Suprapubic skin (tissue), 3 donors: ENCODE measurements around the gene MRPL47.

ENCODE experiments used
- POLR2A ChIP-seq, 2 donors: fragments of 450-650 bp; IDR thresholded peaks; one replicate each; pipeline ENCODE4 v1.6.1; 2017; ENCODE audit warnings: antibody characterized with exemption in 2 of 2, mild to moderate bottlenecking in 2 of 2, moderate library complexity in 2 of 2
- TF ChIP-seq, protein P1 (sequence below), 2 donors: fragments of 200-600 bp in 1 of 2; fragments of 450-650 bp in 1 of 2; sonication (generic) in 1 of 2; IDR thresholded peaks; one replicate each; pipeline ENCODE4 v1.5.1; 2016 to 2019; ENCODE audit warnings: antibody characterized with exemption in 2 of 2, mild to moderate bottlenecking in 1 of 2, moderate library complexity in 1 of 2

DNA sequence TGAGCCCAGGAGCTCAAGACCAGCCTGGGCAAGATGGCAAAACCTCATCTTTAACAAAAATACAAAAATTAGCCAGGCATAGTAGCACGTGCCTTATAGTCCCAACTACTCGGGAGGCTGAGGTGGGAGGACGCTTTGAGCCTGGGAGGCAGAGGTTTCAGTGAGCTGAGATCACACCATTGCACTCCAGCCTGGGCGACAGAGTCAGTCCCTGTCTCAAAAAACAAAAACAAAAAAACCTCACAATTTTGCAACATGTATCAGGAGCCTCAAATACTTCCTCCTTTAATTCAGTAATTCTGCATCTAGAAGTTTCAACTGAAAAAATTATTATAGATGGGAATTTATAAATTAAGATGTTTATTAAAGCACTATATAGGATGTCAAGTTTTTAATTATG, 1.1 kb downstream of the MRPL47 start:
- TF ChIP-seq, protein P1, sequence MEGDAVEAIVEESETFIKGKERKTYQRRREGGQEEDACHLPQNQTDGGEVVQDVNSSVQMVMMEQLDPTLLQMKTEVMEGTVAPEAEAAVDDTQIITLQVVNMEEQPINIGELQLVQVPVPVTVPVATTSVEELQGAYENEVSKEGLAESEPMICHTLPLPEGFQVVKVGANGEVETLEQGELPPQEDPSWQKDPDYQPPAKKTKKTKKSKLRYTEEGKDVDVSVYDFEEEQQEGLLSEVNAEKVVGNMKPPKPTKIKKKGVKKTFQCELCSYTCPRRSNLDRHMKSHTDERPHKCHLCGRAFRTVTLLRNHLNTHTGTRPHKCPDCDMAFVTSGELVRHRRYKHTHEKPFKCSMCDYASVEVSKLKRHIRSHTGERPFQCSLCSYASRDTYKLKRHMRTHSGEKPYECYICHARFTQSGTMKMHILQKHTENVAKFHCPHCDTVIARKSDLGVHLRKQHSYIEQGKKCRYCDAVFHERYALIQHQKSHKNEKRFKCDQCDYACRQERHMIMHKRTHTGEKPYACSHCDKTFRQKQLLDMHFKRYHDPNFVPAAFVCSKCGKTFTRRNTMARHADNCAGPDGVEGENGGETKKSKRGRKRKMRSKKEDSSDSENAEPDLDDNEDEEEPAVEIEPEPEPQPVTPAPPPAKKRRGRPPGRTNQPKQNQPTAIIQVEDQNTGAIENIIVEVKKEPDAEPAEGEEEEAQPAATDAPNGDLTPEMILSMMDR (IDR thresholded peaks at IDR 0.05) = no peak
- no peak for TF ChIP-seq POLR2A (IDR thresholded peaks at IDR 0.05)
